Body of pancreas (tissue), 4 donors: ENCODE results near the gene TSC22D2.

Experiments
- CTCF ChIP-seq, 7 experiments: fragments of 450-650 bp in 4 of 7; fragments of 200-600 bp in 3 of 7; sonication (generic) in 3 of 7; IDR thresholded peaks; one replicate each; pipeline ENCODE4 v1.5.1; 2016 to 2019; ENCODE audit warnings: antibody characterized with exemption in 7 of 7
- POLR2A ChIP-seq, 3 donors: fragments of 450-650 bp; IDR thresholded peaks; one replicate each; pipeline ENCODE4 v1.6.1; 2016; ENCODE audit warnings: antibody characterized with exemption in 3 of 3, mild to moderate bottlenecking in 2 of 3

GRCh38 chr3:150372320-150372719, 35.8 kb upstream of the TSC22D2 start:
- TF ChIP-seq CTCF (IDR thresholded peaks at IDR 0.05) (no peak), POLR2A (IDR thresholded peaks at IDR 0.05) (no peak)
